ENCODE measurements around the gene FSD1L. TPM values are rescaled to one million over a fixed set of nuclear protein-coding genes. Genes with fewer than 3 reads are reported as not detected.

FSD1L gene
- polyA plus RNA-seq, 1 of the 3 experiments (the other 2 are of a cell fraction): 0.76 TPM

GRCh38 chr9:105418588-105419500 lies 29.0 kb upstream of the FSD1L start:
- Histone ChIP-seq H4K20me1 (ENCODE audit: insufficient read depth) (no peaks in the 10 kb centered on the region), H3K9me3 (no peaks in the 10 kb centered on the region), H3F3A (replicated peaks; ENCODE audit: insufficient read depth) (no peaks in the 10 kb centered on the region), H3K4me2 (no peak overlapping the region), H3K4me3 (ENCODE audit: low read depth in 2 of 2, low read length in 1 of 2) (no peak overlapping the region), H3K9me2 (no peaks in the 10 kb centered on the region), H3K27me3 (ENCODE audit: insufficient read depth) (no peaks in the 10 kb centered on the region), H3K36me3 (replicated peaks in 1 of 2; ENCODE audit: control insufficient read depth in 1 of 2, insufficient read depth in 2 of 2, low read length in 1 of 2) (no peaks in the 10 kb centered on the region), H3K27ac (ENCODE audit: low read depth in 2 of 2, low read length in 1 of 2) (no peak overlapping the region), H3K79me2 (ENCODE audit: insufficient read depth) (no peaks in the 10 kb centered on the region), H2AFZ (ENCODE audit: low read depth) (no peak overlapping the region), H3K4me1 (ENCODE audit: control insufficient read depth in 1 of 2, insufficient read depth in 2 of 2, low read depth in 1 of 2, low read length in 1 of 2) (peaks cover 0 to 2% of the 10 kb centered on the region in 2 experiments; a peak in 1 of 4 replicates), H3K9ac (no peak overlapping the region)
- ChIA-PET POLR2A (interaction anchor here (0.6 to 0.8 kb wide), 2 partner anchors 28 to 47 kb away, joined by 3 to 4 read pairs; no protein-coding TSS in a partner anchor), CTCF (interaction anchor here (1.5 to 2.8 kb wide), 3 partner anchors 259 to 610 kb away, joined by 5 to 14 read pairs (median 5); no protein-coding TSS in a partner anchor)
- 75% methylated on average over 3 of the region's 3 CpGs for WGBS (ENCODE audit: low lambda C conversion rate)
- no peak for DNase-seq
- TF ChIP-seq YY1 (IDR thresholded peaks at IDR 0.05; ENCODE audit: low read depth): no peak
- TF ChIP-seq MEF2A (IDR thresholded peaks at IDR 0.05; ENCODE audit: borderline replicate concordance, low read depth): no peak
- TF ChIP-seq SIN3A (IDR thresholded peaks at IDR 0.05; ENCODE audit: borderline replicate concordance, low read depth, low read length): no peak
- TF ChIP-seq REST (IDR thresholded peaks at IDR 0.05; ENCODE audit: low read depth, low read length): no peak

- Histone ChIP-seq H3K27ac (ENCODE audit: low read depth in 2 of 2, low read length in 1 of 2) (no peak overlapping the region), H3F3A (replicated peaks; ENCODE audit: insufficient read depth) (no peaks in the 10 kb centered on the region), H3K9me2 (no peaks in the 10 kb centered on the region), H3K27me3 (ENCODE audit: insufficient read depth) (no peaks in the 10 kb centered on the region), H3K4me2 (no peak overlapping the region), H3K9ac (no peak overlapping the region), H3K9me3 (no peaks in the 10 kb centered on the region), H3K4me1 (ENCODE audit: control insufficient read depth in 1 of 2, insufficient read depth in 2 of 2, low read depth in 1 of 2, low read length in 1 of 2) (peaks cover 0 to 2% of the 10 kb centered on the region in 2 experiments; a peak in 1 of 4 replicates), H3K79me2 (ENCODE audit: insufficient read depth) (no peaks in the 10 kb centered on the region), H3K36me3 (replicated peaks in 1 of 2; ENCODE audit: control insufficient read depth in 1 of 2, insufficient read depth in 2 of 2, low read length in 1 of 2) (no peaks in the 10 kb centered on the region), H4K20me1 (ENCODE audit: insufficient read depth) (no peaks in the 10 kb centered on the region), H2AFZ (ENCODE audit: low read depth) (no peak overlapping the region), H3K4me3 (ENCODE audit: low read depth in 2 of 2, low read length in 1 of 2) (no peak overlapping the region)
- DNase-seq: no peak
- ChIA-PET POLR2A (interaction anchor here (0.6 to 0.8 kb wide), 2 partner anchors 27 to 45 kb away, joined by 3 to 4 read pairs; no protein-coding TSS in a partner anchor), CTCF (interaction anchor here (1.5 kb wide), 1 partner anchor 612 kb away, joined by 5 read pairs; no protein-coding TSS in a partner anchor)
- 88% methylated on average over 10 of the region's 10 CpGs for WGBS (ENCODE audit: low lambda C conversion rate)
- no peak for TF ChIP-seq FOSL2 (IDR thresholded peaks at IDR 0.05; ENCODE audit: borderline replicate concordance, low read depth)
- no peak for TF ChIP-seq TEAD4 (IDR thresholded peaks at IDR 0.05; ENCODE audit: borderline replicate concordance, insufficient read depth)
- no peak for TF ChIP-seq MXI1 (IDR thresholded peaks at IDR 0.05; ENCODE audit: low read depth, low read length)
- no peak for TF ChIP-seq JUND (IDR thresholded peaks at IDR 0.05)
Measured at GRCh38 chr9:105419816-105420597, 27.8 kb upstream of the FSD1L start.

Measured in SK-N-SH (cell line).